Lower leg skin (tissue), 4 donors: Measurements from ENCODE around the gene PLK3. TPM values are rescaled to one million over a fixed set of nuclear protein-coding genes. Genes with fewer than 3 reads are reported as not detected.

ENCODE experiments used
- DNase-seq, 2 donors: peaks; one replicate each; pipeline ENCODE4 v3.0.0-alpha.2; 2019; ENCODE audit warnings: low spot score in 2 of 2
- H3K4me3 ChIP-seq: fragments of 200-600 bp; sonication (generic); 2 replicates; pipeline ENCODE4 v1.5.1; 2017; ENCODE audit warnings: mild to moderate bottlenecking, low read depth; ENCODE audit not compliant: poor library complexity, severe bottlenecking
- CTCF ChIP-seq, 3 donors: fragments of 450-650 bp; IDR thresholded peaks; one replicate each; pipeline ENCODE4 v1.5.1; 2016; ENCODE audit warnings: antibody characterized with exemption in 3 of 3, mild to moderate bottlenecking in 3 of 3, moderate library complexity in 2 of 3
- POLR2A ChIP-seq, 2 donors: fragments of 450-650 bp; IDR thresholded peaks; one replicate each; pipeline ENCODE4 v1.6.1; 2016 to 2017; ENCODE audit warnings: antibody characterized with exemption in 2 of 2, mild to moderate bottlenecking in 1 of 2, moderate library complexity in 1 of 2
- WGBS, 2 donors: methylation state at CpG; one replicate each; pipeline ENCODE4 v1.1.5; 2018; 5-methylcytosine and 5-hydroxymethylcytosine counted together
- intact Hi-C: fragments of 100-400 bp; cut with DNase I; formaldehyde crosslinking; loops from one replicate; pipeline ENCODE4 v1.15.0; 2023; ENCODE audit warnings: low total_unique reads
- total RNA-seq, 4 donors: library from RNA; depleted of rRNA; stranded (reverse); fragments of >200 nt; gene quantifications; one replicate each; pipeline ENCODE4 v1.1.0, GENCODE V29; 2016

Gene PLK3
- total RNA-seq, 4 donors from 2014 or later, result 39.7 to 80.9 (median 44.9) TPM

- H3K4me3 ChIP-seq, result no peak overlapping the region
- intact Hi-C loops, result no loop called here
- WGBS, 2 donors, result 54 to 58% methylated on average over 21 to 24 of the region's 24 CpGs
- DNase-seq, result no peak
- TF ChIP-seq POLR2A (IDR thresholded peaks at IDR 0.05) (no peak), CTCF (IDR thresholded peaks at IDR 0.05) (no peak)
Observed at GRCh38 chr1:44826375-44827196, 26.4 kb downstream of the PLK3 start.

- intact Hi-C loops, result no loop called here
- TF ChIP-seq CTCF (IDR thresholded peaks at IDR 0.05) (no peak), POLR2A (IDR thresholded peaks at IDR 0.05) (no peak)
- H3K4me3 ChIP-seq, result no peak overlapping the region
- 85 to 88% methylated on average over 25 to 28 of the region's 28 CpGs for WGBS, 2 donors
- DNase-seq, result no peak
Observed at GRCh38 chr1:44827197-44828002, 27.2 kb downstream of the PLK3 start.

GRCh38 chr1:44828003-44828651, 27.9 kb downstream of the PLK3 start:
- intact Hi-C loops, result no loop called here
- WGBS, 2 donors, result 93 to 97% methylated on average over 21 of the region's 21 CpGs
- H3K4me3 ChIP-seq, result no peak overlapping the region
- TF ChIP-seq POLR2A (IDR thresholded peaks at IDR 0.05), result no peak
- no peak for TF ChIP-seq CTCF (IDR thresholded peaks at IDR 0.05)
- no peak for DNase-seq

- TF ChIP-seq POLR2A (IDR thresholded peaks at IDR 0.05), result no peak
- TF ChIP-seq CTCF (IDR thresholded peaks at IDR 0.05), result no peak
- no peak for DNase-seq
- WGBS, 2 donors, result 89 to 93% methylated on average over 13 to 15 of the region's 15 CpGs
- H3K4me3 ChIP-seq, result no peak overlapping the region
- intact Hi-C loops, result no loop called here
Observed at GRCh38 chr1:44828841-44829440, 28.8 kb downstream of the PLK3 start.

- TF ChIP-seq POLR2A (IDR thresholded peaks at IDR 0.05), result no peak
- TF ChIP-seq CTCF (IDR thresholded peaks at IDR 0.05), result no peak
- WGBS, 2 donors, result 82 to 85% methylated on average over 12 of the region's 12 CpGs
- DNase-seq, result no peak
- H3K4me3 ChIP-seq, result no peak overlapping the region
- intact Hi-C loops, result loop anchor here (10.0 kb wide), 2 partner anchors 175 to 465 kb away; no protein-coding TSS in a partner anchor
Observed at GRCh38 chr1:44829506-44830384, 29.6 kb downstream of the PLK3 start.
